IPS-11a (cell line): Measurements from ENCODE around the gene ADAMTS12.

ENCODE experiments used
- H3K4me3 ChIP-seq: one replicate; pipeline ENCODE4 v1.5.1; 2013; ENCODE audit warnings: low read depth, low read length, control low read depth

Gene ADAMTS12

GRCh38 chr5:33769196-33769595, 122.6 kb downstream of the ADAMTS12 start:
- H3K4me3 ChIP-seq: no peak overlapping the region

- H3K4me3 ChIP-seq: no peak overlapping the region
These were observed 125.8 kb downstream of the ADAMTS12 start for GRCh38 chr5:33766023-33766422.

DNA sequence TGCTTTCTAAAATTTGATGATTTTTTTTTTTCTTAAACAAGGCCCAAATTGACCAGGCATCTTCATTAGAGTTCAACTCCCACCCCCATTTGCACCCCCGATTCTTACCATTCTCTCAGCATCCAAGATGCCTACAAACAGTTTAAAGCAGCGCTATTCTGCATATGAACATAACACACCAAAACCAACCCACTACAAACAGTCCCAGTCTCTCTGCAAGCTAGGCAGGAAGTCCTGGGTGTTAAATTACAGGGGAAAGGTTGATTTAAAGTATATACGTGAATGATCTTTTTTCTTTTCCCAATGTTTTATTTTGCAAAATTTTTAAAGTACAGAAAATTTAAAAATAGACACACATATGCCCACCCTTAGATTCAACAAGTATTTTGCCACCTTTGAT, 127.0 kb downstream of the ADAMTS12 start:
- H3K4me3 ChIP-seq: no peak overlapping the region

DNA sequence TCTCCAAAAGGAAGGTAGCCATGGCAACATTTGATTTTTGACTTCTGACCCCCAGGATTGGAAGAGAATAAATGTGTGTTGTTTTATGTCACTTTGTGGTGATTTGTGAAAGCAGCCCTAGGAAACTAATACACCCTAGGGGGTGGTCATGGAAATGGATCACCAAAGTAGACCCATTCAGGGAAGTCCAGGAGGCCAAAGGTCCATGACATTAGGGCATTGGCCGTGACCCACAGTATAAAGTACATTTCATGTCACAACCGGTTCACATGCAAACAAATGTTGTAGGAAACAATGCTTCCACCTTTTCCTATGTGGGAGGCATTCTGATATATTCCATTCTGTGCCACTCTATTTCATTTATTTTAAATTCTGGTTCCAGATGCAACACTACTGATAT, 128.4 kb downstream of the ADAMTS12 start:
- no peak overlapping the region for H3K4me3 ChIP-seq

- no peak overlapping the region for H3K4me3 ChIP-seq
These were observed 128.9 kb downstream of the ADAMTS12 start for GRCh38 chr5:33762859-33763258.

GRCh38 chr5:33761139-33761538, 130.7 kb downstream of the ADAMTS12 start:
- H3K4me3 ChIP-seq: no peak overlapping the region

DNA sequence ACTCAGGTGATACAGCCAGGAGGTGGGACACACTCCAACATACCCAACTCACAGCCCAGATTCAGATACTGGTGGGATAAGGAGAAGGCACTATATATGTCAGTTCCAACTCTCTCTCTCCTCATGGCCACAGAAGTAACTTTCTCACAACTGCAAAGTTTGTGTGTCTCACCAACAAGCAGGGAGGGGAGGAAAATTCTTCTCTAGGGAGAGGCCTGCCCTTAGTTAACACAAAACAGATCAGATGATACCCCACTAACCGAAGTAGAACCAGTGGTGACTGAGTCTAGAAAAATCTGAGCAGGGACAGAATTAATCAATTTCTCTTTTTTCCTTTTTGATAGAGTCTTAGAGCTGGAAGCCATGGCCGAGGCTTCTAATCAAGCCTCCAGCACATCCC, 133.1 kb downstream of the ADAMTS12 start:
- no peak overlapping the region for H3K4me3 ChIP-seq

GRCh38 chr5:33756491-33756890, 135.3 kb downstream of the ADAMTS12 start:
- no peak overlapping the region for H3K4me3 ChIP-seq

- H3K4me3 ChIP-seq: no peak overlapping the region
These were observed 136.6 kb downstream of the ADAMTS12 start for GRCh38 chr5:33755231-33755630.

- H3K4me3 ChIP-seq: no peak overlapping the region
These were observed 138.1 kb downstream of the ADAMTS12 start for GRCh38 chr5:33753704-33754103.

DNA sequence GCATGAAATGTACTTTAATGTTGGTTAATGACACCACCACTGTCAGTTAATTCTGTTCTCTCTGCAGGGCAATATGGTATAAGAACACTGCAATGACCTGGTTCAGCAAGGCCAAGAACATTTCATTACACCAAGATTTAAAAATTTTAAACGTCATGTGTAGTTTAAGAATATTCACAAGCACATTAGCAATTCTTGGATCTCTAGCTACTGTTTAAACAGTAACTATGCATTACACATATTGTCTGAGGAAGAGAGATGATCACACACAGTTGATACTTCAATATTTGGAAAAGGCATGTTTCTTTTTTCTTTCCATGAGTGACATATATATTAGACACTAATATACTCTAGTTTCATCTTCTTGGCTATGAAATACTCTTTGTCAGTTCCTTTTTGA, 143.0 kb downstream of the ADAMTS12 start:
- no peak overlapping the region for H3K4me3 ChIP-seq

DNA sequence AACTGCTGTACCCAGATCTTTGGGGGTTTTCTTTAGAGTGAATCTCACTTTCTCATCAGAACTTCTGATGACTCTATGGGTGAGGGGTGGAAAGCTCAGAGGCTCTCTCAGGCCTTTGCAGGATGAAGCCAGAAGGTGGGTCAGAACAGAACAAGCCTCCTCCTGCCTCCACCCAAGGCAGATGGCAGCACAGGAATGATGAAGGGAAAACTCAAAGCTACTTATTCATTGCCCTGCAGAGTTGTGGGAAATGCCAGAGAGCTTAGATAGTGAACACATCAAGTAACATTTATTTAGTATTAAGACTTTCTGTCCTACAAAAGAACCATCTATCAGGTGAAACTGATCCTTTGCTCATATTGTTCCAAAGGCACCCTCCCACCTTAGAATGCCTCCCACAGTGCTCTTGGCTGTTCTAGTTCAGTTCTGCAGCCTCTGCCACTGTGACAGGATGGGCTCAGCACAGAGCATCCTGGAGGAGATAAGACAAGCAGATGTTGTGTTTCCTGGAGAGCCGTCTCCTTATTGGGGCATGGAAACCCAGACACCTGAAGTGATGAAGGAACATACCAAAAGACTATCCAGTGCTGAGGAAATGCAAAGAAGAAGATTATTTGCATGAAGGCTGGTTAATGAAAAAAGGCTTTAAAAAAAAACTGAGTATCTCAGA, 146.6 kb downstream of the ADAMTS12 start:
- no peak overlapping the region for H3K4me3 ChIP-seq

DNA sequence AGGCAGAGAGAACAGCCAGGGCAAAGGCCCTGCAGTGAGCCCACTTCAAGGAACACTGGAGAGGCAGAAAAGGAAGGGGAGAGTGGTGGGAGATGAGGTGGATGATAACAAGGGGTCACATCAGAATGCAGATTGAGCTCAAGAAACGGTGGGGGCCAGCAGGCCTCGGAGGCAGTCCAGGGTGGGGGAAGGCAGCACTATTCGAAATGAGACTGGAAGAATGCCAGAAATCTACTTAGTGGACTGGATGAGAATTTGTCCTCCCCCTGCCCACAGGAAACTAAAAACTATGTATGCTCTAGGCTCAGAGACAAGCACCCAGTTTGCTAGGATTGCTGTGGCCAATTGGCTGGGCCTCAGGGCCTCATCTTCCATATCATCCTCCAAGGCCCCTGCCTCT, 148.7 kb downstream of the ADAMTS12 start:
- H3K4me3 ChIP-seq: no peak overlapping the region

- H3K4me3 ChIP-seq: no peak overlapping the region
These were observed 149.6 kb downstream of the ADAMTS12 start for GRCh38 chr5:33742181-33742580.

GRCh38 chr5:33738967-33739366, 152.8 kb downstream of the ADAMTS12 start:
- H3K4me3 ChIP-seq: no peak overlapping the region

GRCh38 chr5:33738097-33738496, 153.7 kb downstream of the ADAMTS12 start:
- H3K4me3 ChIP-seq: no peak overlapping the region

DNA sequence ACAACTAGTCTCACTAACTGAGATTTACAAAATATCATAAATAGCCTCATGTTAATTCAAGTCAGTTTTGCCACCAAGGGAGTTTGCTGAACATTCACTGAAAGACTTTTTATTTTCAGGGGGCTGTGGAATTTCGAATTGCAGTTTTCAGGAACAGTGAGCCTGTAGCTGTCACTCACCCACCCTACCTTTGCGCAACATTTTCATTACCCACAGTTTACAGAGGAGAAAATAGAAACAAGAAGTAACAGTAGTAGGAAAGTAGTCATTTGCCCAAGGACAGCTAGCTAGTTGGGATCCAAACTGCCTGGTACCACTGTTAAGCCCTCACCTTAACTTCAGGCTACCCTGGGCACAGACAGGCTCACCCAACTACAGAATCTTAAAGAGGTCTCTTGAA, 154.1 kb downstream of the ADAMTS12 start:
- no peak overlapping the region for H3K4me3 ChIP-seq

- no peak overlapping the region for H3K4me3 ChIP-seq
These were observed 154.5 kb downstream of the ADAMTS12 start for GRCh38 chr5:33737284-33737683.

DNA sequence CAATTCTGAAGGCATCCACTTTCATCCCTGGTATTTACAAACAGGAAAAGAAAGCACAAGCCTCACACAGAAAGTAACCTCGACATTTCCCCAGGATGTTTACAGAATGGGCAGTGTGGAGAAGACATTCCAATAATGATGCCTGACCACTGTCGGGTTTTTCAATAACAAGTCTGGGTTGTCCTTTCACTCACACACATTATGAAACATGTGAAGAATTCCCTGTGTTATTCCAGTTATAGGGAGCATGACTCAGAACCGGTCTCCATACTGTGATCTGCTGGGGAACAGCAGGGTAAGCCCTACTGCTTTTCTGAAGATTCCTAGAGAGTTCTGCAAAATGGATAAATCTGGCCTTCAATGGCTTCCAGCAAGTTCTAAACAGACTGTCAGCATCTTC, 155.3 kb downstream of the ADAMTS12 start:
- no peak overlapping the region for H3K4me3 ChIP-seq

- no peak overlapping the region for H3K4me3 ChIP-seq
These were observed 156.7 kb downstream of the ADAMTS12 start for GRCh38 chr5:33735072-33735471.

- H3K4me3 ChIP-seq: no peak overlapping the region
These were observed 157.3 kb downstream of the ADAMTS12 start for GRCh38 chr5:33734537-33734936.

GRCh38 chr5:33733225-33733624, 158.6 kb downstream of the ADAMTS12 start:
- H3K4me3 ChIP-seq: no peak overlapping the region

GRCh38 chr5:33726422-33727165, 165.2 kb downstream of the ADAMTS12 start:
- no peak overlapping the region for H3K4me3 ChIP-seq
